HG03521 (cell line): ENCODE results near the gene NME8.
"Not testable (repeated sequence)": the region's sequence is repeated elsewhere in the genome, so short reads cannot be mapped to it uniquely, and the experiment has no call there.

ENCODE experiments used
- ATAC-seq: cut with Tn5 transposase; IDR thresholded peaks from one replicate; pipeline ENCODE4 v1.9.1; 2021; ENCODE audit warnings: mild to moderate bottlenecking, moderate library complexity; ENCODE audit not compliant: unreplicated experiment

The NME8 gene

GRCh38 chr7:37848297-37848696 is at the start of gene NME8:
Gene NME8, plus strand, starts transcription at chr7:37848597. Its CDS starts 1,670 bp downstream, at chr7:37850267.
- no peak for ATAC-seq

GRCh38 chr7:37806152-37806551 is 42.2 kb upstream of the NME8 start:
- no peak for ATAC-seq

- not testable (repeated sequence) for ATAC-seq
Measured at GRCh38 chr7:37812161-37812580, 36.2 kb upstream of the NME8 start.

- ATAC-seq: peak; percentile 83
Measured at GRCh38 chr7:37815671-37816371, 32.6 kb upstream of the NME8 start.

- no peak for ATAC-seq
Measured at GRCh38 chr7:37816922-37817590, 31.3 kb upstream of the NME8 start.

GRCh38 chr7:37817591-37817960 is 30.8 kb upstream of the NME8 start:
- ATAC-seq: no peak

- no peak for ATAC-seq
Measured at GRCh38 chr7:37817996-37818720, 30.2 kb upstream of the NME8 start.

- peak; percentile 64 for ATAC-seq
Measured at GRCh38 chr7:37820708-37821468, 27.5 kb upstream of the NME8 start.

GRCh38 chr7:37822946-37823345 is 25.5 kb upstream of the NME8 start:
- no peak for ATAC-seq

- ATAC-seq: no peak
Measured at GRCh38 chr7:37823557-37823956, 24.8 kb upstream of the NME8 start.

- ATAC-seq: no peak
Measured at GRCh38 chr7:37825038-37825437, 23.4 kb upstream of the NME8 start.

- peak; percentile 51 for ATAC-seq
Measured at GRCh38 chr7:37826825-37827224, 21.6 kb upstream of the NME8 start.

- no peak for ATAC-seq
Measured at GRCh38 chr7:37831244-37831643, 17.2 kb upstream of the NME8 start.

GRCh38 chr7:37832194-37832593 is 16.2 kb upstream of the NME8 start:
- peak; percentile 78 for ATAC-seq

- ATAC-seq: no peak
Measured at GRCh38 chr7:37833107-37833817, 15.1 kb upstream of the NME8 start.

GRCh38 chr7:37833818-37834146 is 14.6 kb upstream of the NME8 start:
- no peak for ATAC-seq

- no peak for ATAC-seq
Measured at GRCh38 chr7:37853468-37853867, 5.1 kb downstream of the NME8 start.

GRCh38 chr7:37882086-37882485 is 33.7 kb downstream of the NME8 start:
- no peak for ATAC-seq

- ATAC-seq: no peak
Measured at GRCh38 chr7:37893359-37893758, 45.0 kb downstream of the NME8 start.

GRCh38 chr7:37894671-37895070 is 46.3 kb downstream of the NME8 start:
- no peak for ATAC-seq
